Activated CD4-positive, alpha-beta T cell treated with anti-CD3 and anti-CD28 coated beads, Interleukin-2, amount 50 U/mL, for 48 hours (primary cell): ENCODE data around the gene SSBP3.

Experiments
- DNase-seq, 2 experiments: peaks; one replicate each; pipeline ENCODE4 v3.0.0-alpha.2; 2020

Gene SSBP3

GRCh38 chr1:54282101-54282847 lies 123.9 kb downstream of the SSBP3 start:
- DNase-seq, result no peak

DNA sequence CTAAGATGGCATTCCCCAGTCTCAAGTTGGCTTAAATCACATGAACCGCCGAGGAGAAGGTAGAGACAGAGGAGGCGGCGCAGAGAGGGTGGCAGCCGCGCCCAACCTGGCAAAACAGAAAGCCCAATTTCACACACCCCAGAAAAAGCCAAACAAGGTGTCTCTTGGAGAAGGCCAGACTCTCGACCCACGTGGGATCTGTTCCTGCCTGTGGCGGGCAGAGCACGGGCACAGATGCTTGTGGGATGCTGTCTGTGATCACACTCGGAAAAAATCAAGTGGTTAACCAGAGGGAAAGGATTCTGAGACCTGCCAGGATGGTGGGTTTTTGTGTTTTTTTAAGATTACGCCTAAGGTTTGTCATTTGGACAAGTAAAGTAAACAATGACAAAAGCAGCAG lies 125.5 kb downstream of the SSBP3 start:
- no peak for DNase-seq

GRCh38 chr1:54279457-54279856 lies 126.7 kb downstream of the SSBP3 start:
- no peak for DNase-seq

DNA sequence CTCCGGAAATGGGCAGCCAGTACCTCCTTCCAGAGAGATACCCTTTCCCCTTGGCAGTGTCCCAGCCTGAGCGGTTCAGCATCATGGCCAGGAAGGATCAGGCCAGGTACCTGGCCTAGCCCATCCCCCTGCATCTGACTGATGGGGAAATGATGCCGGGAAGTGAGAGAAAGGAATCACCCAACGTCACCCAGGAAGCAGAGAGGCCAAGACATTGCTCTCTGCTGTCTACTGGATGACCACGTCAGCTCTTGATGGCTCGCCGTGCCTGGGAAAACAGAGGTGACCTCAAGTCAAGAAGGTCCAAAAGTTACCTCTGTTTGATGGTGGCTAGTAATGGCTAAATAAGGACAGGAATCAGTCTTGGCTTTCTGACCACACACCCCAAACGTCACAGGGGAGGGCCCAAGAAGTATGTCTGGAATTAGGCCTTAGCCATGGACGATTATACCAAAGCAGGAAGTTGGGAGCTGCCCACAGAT lies 127.2 kb downstream of the SSBP3 start:
- DNase-seq, result no peak

DNA sequence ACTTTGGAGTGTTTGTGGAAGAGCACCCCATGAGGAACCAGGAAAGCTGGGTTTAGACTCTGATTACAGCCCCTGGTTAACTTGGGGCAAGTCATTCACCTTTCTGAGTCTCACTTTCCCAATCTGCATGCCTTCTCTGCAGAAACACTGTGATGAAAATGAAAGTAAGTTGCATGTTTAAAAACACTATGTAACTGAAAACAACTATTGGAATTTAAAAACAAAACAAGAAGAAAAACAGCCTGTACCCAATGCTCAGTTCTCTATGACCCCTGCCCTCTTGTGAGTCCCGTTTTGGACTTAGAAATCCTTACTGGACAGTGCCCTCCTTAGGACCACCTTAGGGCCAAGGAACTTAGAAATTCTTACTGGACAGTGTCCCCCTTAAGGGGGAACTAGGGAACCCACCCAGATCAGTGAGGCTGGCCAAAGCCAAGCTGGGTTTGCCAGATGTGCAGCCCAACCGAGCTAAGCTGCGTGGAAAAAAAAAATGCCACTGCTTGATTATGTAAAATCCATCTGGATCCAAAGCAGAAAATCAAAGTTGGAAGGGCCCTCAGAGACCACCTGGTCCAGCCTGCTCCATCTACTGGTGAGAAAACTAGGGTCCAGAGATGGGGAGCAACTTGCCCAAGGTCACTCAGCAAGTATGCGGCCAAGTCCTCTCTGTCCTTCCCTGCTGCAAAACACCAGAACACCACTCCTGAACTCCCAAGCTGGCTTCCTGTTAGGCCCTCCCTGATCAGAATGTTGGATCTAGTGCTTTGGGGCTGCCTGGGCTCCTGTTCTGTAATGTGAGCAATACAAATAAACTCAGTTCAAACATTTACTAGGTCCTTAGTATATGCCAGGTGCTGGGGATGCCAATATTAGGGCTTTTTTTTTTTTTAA lies 128.5 kb downstream of the SSBP3 start:
- no peak for DNase-seq

DNA sequence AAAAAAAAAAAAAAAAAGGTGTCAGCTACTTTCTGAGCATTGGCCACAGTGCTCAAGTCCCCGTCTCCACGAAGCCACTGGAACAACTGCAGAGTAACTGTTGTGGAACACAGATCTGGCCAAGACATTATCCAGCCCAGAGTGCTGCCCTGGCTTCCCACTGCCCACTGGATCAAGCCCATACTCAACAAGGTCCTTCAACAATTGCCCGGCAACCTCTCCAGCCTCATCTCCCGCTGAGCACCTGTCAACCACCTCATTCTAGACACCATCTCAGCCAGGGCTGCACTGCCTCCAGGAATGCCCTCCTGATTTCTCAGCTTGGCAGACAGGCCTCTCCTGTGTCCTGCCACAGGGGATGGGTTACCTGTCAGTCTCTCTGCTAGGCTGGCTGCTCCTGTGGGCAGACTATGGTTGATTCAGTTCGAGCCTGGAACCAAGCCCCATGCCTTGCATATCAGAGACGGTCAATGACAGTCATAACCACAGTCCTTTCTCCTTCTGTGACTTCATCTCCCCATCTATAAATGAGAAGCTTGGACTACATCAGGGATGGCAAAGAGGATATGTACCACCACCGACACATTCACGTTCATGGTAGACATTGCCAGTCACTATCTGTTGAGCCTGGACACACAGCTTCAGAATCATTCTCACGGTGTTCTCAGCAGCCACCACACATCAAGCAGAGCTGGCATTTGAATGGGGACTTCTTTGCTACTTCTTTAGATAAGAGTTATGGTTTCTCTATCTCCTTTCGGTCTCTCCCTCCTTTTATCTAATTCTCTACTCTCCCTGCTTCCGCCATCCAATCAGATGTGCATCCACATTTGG lies 129.4 kb downstream of the SSBP3 start:
- no peak for DNase-seq

DNA sequence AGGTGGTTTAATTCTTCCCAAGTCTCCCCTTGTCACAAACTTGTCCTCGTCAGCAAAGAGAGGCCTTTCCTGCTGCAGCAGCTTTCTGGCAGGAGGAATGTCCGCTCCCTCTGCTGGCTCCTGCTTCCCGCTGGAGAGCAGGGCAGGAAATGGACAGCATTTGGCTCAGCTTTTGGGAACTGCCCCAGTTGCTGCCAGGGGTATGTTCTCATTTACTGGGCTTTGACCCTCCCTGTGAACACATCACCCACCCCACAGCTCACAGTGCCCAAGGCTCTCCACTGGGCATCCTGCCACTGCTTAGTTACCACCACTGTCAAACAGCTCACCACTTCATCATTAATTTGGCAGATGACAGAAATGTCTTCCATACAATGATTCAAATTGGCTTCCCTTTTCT lies 130.8 kb downstream of the SSBP3 start:
- no peak for DNase-seq

GRCh38 chr1:54274881-54275280 lies 131.3 kb downstream of the SSBP3 start:
- no peak for DNase-seq

- no peak for DNase-seq
Measured at GRCh38 chr1:54274448-54274847, 131.7 kb downstream of the SSBP3 start.

DNA sequence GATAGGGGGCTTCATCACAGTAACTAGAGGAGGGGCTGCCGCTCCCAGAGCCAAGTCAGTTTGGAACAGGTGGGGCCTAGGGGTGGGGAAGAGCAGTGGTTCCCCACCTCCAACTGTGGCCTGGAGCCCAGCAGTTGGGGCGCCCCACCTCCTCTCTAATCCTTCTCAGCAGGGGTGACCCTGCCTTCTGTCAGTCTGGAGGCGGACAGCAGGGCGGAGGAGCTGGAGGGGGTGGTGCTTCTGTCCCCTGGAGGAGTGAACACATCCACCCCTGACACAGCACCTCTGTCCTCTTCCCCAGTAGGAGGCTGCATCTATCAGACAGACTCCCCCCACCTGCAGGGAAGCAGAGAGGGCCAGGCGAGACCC lies 132.4 kb downstream of the SSBP3 start:
- DNase-seq, result no peak

DNA sequence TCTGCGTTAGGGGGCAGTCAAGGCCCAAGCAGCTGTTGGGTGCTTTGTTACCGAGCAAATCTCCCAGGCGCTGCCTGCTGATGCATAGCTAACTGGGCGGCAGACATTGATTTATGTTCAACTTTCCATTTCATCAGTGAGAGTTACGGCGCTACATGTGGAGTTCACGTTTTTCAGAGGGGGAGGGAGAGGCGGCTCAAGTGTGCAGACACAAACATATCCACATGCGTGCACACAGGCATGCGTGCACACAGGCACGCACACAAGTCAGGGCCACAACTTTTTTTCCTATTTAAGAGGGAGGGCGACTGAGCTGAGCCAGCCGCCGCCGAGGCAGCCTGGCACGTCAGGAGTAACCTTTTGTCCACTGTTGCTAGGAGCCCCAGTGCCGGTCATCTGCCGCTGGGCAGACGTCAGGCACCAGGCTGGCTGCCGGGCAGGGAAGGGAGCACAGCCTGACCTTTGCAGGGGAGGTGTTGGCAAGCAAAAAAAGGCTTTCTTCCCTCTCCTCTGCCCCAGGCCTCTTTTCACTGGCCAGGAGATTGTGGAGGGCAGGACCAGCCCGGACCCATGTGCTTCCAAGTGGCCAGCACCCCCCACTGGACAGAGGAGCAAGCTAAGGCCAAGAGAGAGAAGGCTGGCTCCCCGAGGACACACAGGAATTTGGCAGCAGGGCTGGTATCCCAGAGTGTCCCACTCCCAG lies 133.0 kb downstream of the SSBP3 start:
- no peak for DNase-seq

- DNase-seq, result no peak
Measured at GRCh38 chr1:54272772-54273091, 133.5 kb downstream of the SSBP3 start.

GRCh38 chr1:54272134-54272533 lies 134.1 kb downstream of the SSBP3 start:
- DNase-seq, result no peak

DNA sequence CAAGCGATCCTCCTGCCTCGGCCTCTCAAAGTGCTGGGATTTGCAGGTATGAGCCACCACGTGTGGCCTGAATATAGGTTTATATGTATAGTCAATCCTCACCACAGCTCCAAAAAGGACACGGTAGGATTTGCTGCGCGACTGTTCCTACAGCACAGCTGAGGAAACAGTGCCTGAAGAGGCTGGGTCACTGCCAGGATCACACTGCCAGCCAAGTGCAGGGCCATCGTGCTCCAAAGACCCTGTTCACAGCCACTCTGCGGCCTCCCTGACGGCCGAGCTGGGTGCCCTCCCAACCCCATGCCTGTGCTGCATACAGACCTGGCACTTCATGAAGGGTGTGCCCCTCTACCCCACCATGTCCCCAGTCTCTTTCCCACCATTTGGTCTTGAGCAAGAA lies 134.9 kb downstream of the SSBP3 start:
- no peak for DNase-seq

DNA sequence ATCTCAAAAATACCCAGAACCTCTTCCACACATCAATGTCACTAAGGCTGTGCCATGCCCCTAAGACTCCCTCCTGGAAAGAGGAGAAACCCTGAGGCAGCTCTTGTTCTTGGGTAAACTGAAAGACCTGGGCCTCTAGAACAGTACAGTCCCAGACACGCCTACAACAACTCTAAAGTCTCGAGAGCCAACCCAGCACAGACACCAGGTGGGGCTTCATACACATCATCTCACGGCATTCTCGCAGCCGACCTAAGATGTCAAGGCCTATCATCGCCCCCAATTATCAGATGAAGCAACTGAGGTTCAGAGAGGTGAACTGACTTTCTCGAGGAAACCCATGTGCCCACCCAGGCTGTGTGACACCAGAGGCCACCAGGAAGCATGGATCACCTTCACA lies 135.7 kb downstream of the SSBP3 start:
- DNase-seq, result no peak

- no peak for DNase-seq
Measured at GRCh38 chr1:54268762-54269297, 137.4 kb downstream of the SSBP3 start.

- no peak for DNase-seq
Measured at GRCh38 chr1:54267815-54268761, 138.1 kb downstream of the SSBP3 start.

DNA sequence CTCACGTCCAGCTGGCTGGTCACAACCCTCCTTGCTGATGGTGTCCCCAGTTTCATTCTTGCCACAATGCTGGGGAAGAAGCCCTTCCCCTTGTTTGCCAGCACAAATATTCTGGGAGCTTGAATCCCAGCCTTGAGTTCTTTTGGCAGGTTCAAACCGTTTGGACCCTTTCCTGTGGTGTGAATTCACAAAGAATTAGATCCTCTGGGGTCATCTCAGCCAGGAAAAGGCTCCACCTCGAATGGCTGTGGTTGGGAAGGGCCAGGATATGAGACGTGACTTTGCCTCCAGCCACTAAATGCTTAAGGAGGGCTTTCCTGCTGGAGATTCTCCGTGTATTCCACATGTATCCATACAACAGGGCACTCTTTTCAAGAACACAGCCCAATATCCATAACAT lies 139.3 kb downstream of the SSBP3 start:
- DNase-seq, result no peak

- DNase-seq, result no peak
Measured at GRCh38 chr1:54266195-54266594, 140.0 kb downstream of the SSBP3 start.

DNA sequence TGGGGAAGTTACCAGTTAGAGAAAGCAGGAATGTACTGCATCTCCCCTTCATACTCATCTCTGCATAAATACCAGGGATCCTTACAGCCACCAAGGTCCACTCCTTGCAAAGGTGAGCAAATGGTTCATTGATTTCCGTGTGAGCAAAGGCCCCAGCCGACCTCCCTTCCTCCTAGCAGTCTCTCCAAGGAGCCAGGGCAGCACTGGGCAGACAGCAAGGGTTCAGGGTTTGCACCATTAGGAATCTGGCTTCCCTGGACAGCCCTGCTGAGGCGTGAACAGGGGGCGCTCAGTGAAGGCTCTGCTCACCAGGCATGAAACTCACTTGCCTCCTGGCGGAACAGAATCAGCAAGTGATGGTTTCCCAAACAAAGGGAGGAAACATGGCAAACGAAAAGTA lies 140.5 kb downstream of the SSBP3 start:
- no peak for DNase-seq

- no peak for DNase-seq
Measured at GRCh38 chr1:54265126-54265525, 141.1 kb downstream of the SSBP3 start.
